Parathyroid adenoma (tissue), 2 donors: ENCODE data around the gene KRTAP10-9.

Experiments used
- H2AFZ ChIP-seq: fragments of 300-600 bp; sonication (generic); one replicate; pipeline ENCODE4 v1.7.0; 2017; ENCODE audit warnings: antibody characterized with exemption, mild to moderate bottlenecking
- H3K27ac ChIP-seq: fragments of 300-600 bp; sonication (generic); one replicate; pipeline ENCODE4 v1.7.0; 2017
- H3K27me3 ChIP-seq: fragments of 300-600 bp; sonication (generic); one replicate; pipeline ENCODE4 v1.7.0; 2017; ENCODE audit warnings: low read length; ENCODE audit not compliant: control insufficient read depth, insufficient read depth
- H3K36me3 ChIP-seq: fragments of 300-600 bp; sonication (generic); one replicate; pipeline ENCODE4 v1.7.0; 2017; ENCODE audit warnings: low read length; ENCODE audit not compliant: control insufficient read depth, insufficient read depth
- H3K4me1 ChIP-seq: fragments of 300-600 bp; sonication (generic); one replicate; pipeline ENCODE4 v1.7.0; 2017; ENCODE audit warnings: control low read depth
- H3K4me2 ChIP-seq: fragments of 300-600 bp; sonication (generic); one replicate; pipeline ENCODE4 v1.7.0; 2017; ENCODE audit warnings: low read length
- H3K4me3 ChIP-seq: fragments of 300-600 bp; sonication (generic); one replicate; pipeline ENCODE4 v1.7.0; 2017; ENCODE audit warnings: low read depth, low read length
- H3K79me2 ChIP-seq: fragments of 300-600 bp; sonication (generic); one replicate; pipeline ENCODE4 v1.7.0; 2017; ENCODE audit warnings: control low read depth
- H3K9ac ChIP-seq: fragments of 300-600 bp; sonication (generic); one replicate; pipeline ENCODE4 v1.7.0; 2017; ENCODE audit warnings: mild to moderate bottlenecking
- H3K9me3 ChIP-seq: fragments of 300-600 bp; sonication (generic); one replicate; pipeline ENCODE4 v1.7.0; 2017; ENCODE audit warnings: low read length; ENCODE audit not compliant: control insufficient read depth
- TF ChIP-seq, protein P1 (sequence below): fragments of 300-600 bp; sonication (generic); IDR thresholded peaks from one replicate; pipeline ENCODE4 v1.7.0; 2017; ENCODE audit warnings: antibody characterized with exemption, mild to moderate bottlenecking
- donor health status: primary hyperparathyroidism.

The KRTAP10-9 gene

DNA sequence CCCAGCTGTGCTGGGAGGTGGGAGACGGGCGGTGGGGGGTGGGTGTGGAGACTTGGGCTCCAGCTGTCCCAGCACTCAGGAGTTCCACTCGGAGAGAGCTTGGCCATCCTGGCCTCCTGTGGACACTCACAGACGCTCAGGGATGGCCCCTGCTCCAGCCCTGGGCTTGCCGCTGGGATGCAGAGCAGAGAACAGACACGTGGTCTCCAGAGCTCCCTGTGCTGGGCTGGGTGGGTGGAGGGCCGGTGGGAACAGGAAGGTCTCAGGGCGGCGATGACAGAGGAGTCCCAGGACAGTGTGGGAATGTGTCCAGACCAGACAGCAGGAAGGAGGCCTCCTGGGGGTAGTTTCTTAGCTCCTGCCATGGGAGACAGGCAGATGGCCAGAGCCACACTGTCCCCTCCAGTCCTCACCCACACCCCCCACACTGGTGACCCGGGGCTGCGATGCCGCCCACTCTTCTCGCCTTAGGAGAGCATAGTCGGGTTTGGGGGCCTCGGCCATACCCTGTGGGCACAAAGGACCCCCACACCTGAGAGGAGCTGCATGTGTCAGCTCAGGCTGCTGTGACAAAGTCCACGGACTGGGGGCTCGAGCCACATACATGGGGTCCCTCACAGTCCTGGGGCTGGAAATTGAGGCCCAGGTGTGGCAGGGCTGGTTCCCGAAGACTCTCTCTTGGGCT lies 2.0 kb downstream of the KRTAP10-9 start:
- Histone ChIP-seq H3K27ac (no peak overlapping the region), H3K4me3 (no peak overlapping the region), H3K9me3 (no peaks in the 10 kb centered on the region), H2AFZ (no peak overlapping the region), H3K4me2 (no peak overlapping the region), H3K27me3 (no peaks in the 10 kb centered on the region), H3K9ac (no peak overlapping the region), H3K36me3 (no peaks in the 10 kb centered on the region), H3K79me2 (no peaks in the 10 kb centered on the region), H3K4me1 (no peaks in the 10 kb centered on the region)
- TF ChIP-seq, protein P1, sequence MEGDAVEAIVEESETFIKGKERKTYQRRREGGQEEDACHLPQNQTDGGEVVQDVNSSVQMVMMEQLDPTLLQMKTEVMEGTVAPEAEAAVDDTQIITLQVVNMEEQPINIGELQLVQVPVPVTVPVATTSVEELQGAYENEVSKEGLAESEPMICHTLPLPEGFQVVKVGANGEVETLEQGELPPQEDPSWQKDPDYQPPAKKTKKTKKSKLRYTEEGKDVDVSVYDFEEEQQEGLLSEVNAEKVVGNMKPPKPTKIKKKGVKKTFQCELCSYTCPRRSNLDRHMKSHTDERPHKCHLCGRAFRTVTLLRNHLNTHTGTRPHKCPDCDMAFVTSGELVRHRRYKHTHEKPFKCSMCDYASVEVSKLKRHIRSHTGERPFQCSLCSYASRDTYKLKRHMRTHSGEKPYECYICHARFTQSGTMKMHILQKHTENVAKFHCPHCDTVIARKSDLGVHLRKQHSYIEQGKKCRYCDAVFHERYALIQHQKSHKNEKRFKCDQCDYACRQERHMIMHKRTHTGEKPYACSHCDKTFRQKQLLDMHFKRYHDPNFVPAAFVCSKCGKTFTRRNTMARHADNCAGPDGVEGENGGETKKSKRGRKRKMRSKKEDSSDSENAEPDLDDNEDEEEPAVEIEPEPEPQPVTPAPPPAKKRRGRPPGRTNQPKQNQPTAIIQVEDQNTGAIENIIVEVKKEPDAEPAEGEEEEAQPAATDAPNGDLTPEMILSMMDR: no peak

DNA sequence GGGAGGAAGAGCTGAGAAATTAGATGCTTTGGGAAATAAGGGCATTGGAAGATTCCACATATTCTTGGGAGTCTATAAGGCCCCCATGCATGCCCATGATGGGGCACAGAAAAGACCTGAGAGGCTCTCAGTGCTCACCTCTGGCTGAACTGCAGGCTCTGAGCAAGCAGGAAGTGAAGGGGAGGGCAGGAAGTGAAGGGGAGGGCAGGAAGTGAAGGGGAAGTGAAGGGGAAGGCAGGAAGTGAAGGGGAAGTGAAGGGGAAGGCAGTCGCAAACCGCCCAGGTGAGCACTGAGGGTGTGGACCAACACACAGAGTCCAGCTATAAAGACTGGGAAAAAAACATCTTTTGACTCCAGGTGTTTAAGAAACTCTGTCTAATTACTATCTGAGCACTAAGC lies 3.5 kb downstream of the KRTAP10-9 start:
- no peaks in the 10 kb centered on the region for H3K36me3 ChIP-seq
- H3K27ac ChIP-seq: no peak overlapping the region
- H3K9ac ChIP-seq: no peak overlapping the region
- no peaks in the 10 kb centered on the region for H3K27me3 ChIP-seq
- no peaks in the 10 kb centered on the region for H3K79me2 ChIP-seq
- H3K9me3 ChIP-seq: no peaks in the 10 kb centered on the region
- TF ChIP-seq, protein P1: no peak
- no peak overlapping the region for H3K4me2 ChIP-seq
- H2AFZ ChIP-seq: no peak overlapping the region
- H3K4me3 ChIP-seq: no peak overlapping the region
- no peaks in the 10 kb centered on the region for H3K4me1 ChIP-seq

DNA sequence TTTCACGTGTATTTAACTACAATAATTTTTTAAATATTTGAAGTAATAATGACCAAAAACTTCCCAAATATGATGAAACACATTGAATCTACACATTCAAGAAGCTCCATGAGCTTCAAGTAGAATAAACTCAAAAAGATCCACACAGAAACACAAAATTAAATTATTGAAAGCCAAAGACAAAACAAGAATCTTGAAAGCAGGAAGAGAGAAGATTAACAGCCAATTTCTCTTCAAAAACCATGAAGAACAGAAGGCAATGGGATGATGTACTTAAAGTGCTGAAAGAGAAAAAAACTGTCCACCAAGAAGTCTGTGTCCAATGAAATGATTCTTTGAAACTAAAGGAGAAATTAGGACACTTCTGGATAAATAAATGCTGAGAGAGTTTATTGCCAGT lies 5.2 kb downstream of the KRTAP10-9 start:
- H3K4me2 ChIP-seq: no peak overlapping the region
- no peaks in the 10 kb centered on the region for H3K79me2 ChIP-seq
- no peaks in the 10 kb centered on the region for H3K9me3 ChIP-seq

DNA sequence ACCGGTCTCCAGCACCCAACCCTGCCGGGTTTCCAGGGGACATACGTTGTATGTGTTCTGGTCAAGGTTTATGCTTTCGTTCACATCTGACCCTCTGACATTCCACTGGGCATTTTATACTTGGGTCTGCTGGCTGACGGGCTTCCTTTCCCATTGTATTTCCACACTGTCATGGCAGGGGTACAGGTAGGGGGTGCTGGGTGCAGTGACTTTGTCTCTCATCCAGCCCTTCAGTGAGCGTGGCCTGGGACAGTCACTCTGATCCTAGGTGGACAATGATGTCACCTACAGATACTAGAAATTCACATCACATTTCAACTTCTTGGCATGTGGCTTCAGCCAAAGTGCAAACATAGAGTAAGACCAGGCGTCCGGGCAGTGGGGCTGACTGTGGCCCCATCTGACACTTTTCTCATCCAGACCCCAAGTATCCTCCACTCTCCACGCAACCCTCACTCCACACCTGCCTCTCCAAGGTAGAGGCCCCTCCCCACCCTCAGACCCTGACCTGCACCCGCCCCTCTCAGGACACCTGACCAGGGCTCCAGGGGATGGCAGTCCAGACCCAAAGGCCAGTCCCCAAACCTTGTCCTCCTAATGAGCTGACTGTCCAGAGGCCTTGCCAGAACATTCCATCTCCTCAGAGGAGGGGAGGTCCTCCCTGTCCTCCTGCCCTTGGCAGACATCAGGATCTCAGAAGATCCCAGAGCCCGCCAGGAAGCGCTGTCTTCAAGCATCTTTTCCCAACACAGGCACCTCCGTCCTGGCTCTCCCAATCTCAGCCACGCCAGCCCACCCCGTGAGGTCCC lies 9.5 kb downstream of the KRTAP10-9 start:
- Histone ChIP-seq H3K79me2 (no peaks in the 10 kb centered on the region), H3K9me3 (no peaks in the 10 kb centered on the region), H2AFZ (no peak overlapping the region), H3K4me2 (no peak overlapping the region), H3K9ac (no peak overlapping the region), H3K4me3 (no peak overlapping the region), H3K4me1 (no peaks in the 10 kb centered on the region), H3K36me3 (no peaks in the 10 kb centered on the region), H3K27me3 (no peaks in the 10 kb centered on the region), H3K27ac (no peak overlapping the region)
- TF ChIP-seq, protein P1: no peak

More for the DNA sequence above, 5.2 kb downstream of the KRTAP10-9 start:
- H3K4me1 ChIP-seq: no peaks in the 10 kb centered on the region
- TF ChIP-seq, protein P1: no peak
- no peaks in the 10 kb centered on the region for H3K36me3 ChIP-seq
- no peak overlapping the region for H3K27ac ChIP-seq
- H3K4me3 ChIP-seq: no peak overlapping the region
- no peaks in the 10 kb centered on the region for H3K27me3 ChIP-seq
- no peak overlapping the region for H2AFZ ChIP-seq
- no peak overlapping the region for H3K9ac ChIP-seq
